Coronary artery (tissue), 2 donors: ENCODE measurements around the gene ANKRD40.
A peak's percentile ranks its signal among the peaks of the same experiment; 100 is the strongest.

ENCODE experiments used
- DNase-seq: peaks from one replicate; pipeline ENCODE4 v3.0.0-alpha.2; 2017; ENCODE audit warnings: low spot score
- H3K27ac ChIP-seq, 2 donors: fragments of 200-600 bp; sonication (generic); one replicate each; pipeline ENCODE4 v1.5.1; 2016 to 2019
- H3K4me3 ChIP-seq: fragments of 200-600 bp; sonication (generic); 2 replicates; pipeline ENCODE4 v1.5.1; 2016; ENCODE audit warnings: mild to moderate bottlenecking, moderate library complexity
- CTCF ChIP-seq: fragments of 200-600 bp; sonication (generic); IDR thresholded peaks from one replicate; pipeline ENCODE4 v1.5.1; 2019; ENCODE audit warnings: antibody characterized with exemption

Gene ANKRD40

GRCh38 chr17:50660887-50661345 is 46.8 kb downstream of the ANKRD40 start:
- peak overlapping the region; percentile 40 to 75 for H3K27ac ChIP-seq
- no peak for TF ChIP-seq CTCF
- no peak for DNase-seq
- no peak overlapping the region for H3K4me3 ChIP-seq

- Histone ChIP-seq H3K27ac (peak overlapping the region; percentile 40 to 75), H3K4me3 (no peak overlapping the region)
- no peak for DNase-seq
- no peak for TF ChIP-seq CTCF
Measured at GRCh38 chr17:50660042-50660886, 47.5 kb downstream of the ANKRD40 start.

GRCh38 chr17:50659179-50659578 is 48.5 kb downstream of the ANKRD40 start:
- no peak for TF ChIP-seq CTCF
- Histone ChIP-seq H3K27ac (peak overlapping the region in 1 of 2 donors; percentile 75), H3K4me3 (no peak overlapping the region)
- no peak for DNase-seq

GRCh38 chr17:50658616-50659015 is 49.1 kb downstream of the ANKRD40 start:
- DNase-seq: no peak
- Histone ChIP-seq H3K27ac (no peak overlapping the region), H3K4me3 (no peak overlapping the region)
- no peak for TF ChIP-seq CTCF

GRCh38 chr17:50657627-50658026 is 50.1 kb downstream of the ANKRD40 start:
- no peak for TF ChIP-seq CTCF
- DNase-seq: no peak
- Histone ChIP-seq H3K4me3 (no peak overlapping the region), H3K27ac (no peak overlapping the region)

GRCh38 chr17:50657054-50657453 is 50.7 kb downstream of the ANKRD40 start:
- no peak for TF ChIP-seq CTCF
- Histone ChIP-seq H3K27ac (no peak overlapping the region), H3K4me3 (no peak overlapping the region)
- no peak for DNase-seq

GRCh38 chr17:50656509-50656908 is 51.2 kb downstream of the ANKRD40 start:
- no peak for TF ChIP-seq CTCF
- Histone ChIP-seq H3K27ac (no peak overlapping the region), H3K4me3 (no peak overlapping the region)
- DNase-seq: no peak
